VCaP (cell line): ENCODE data around the gene TMEM51.
A peak's percentile ranks its signal among the peaks of the same experiment; 100 is the strongest.

Experiments
- H3K27ac ChIP-seq: fragments of 450-650 bp; 2 replicates; pipeline ENCODE4 v1.5.1; 2017
- CTCF ChIP-seq: fragments of 450-650 bp; conservative IDR thresholded peaks from 2 replicates; pipeline ENCODE4 v1.5.1; 2017; ENCODE audit warnings: mild to moderate bottlenecking, moderate library complexity

Gene TMEM51

GRCh38 chr1:15176120-15176519, 22.6 kb downstream of the TMEM51 start:
- TF ChIP-seq CTCF: no peak
- H3K27ac ChIP-seq: no peak overlapping the region

GRCh38 chr1:15176898-15177665, 23.5 kb downstream of the TMEM51 start:
- TF ChIP-seq CTCF: no peak
- no peak overlapping the region for H3K27ac ChIP-seq

DNA sequence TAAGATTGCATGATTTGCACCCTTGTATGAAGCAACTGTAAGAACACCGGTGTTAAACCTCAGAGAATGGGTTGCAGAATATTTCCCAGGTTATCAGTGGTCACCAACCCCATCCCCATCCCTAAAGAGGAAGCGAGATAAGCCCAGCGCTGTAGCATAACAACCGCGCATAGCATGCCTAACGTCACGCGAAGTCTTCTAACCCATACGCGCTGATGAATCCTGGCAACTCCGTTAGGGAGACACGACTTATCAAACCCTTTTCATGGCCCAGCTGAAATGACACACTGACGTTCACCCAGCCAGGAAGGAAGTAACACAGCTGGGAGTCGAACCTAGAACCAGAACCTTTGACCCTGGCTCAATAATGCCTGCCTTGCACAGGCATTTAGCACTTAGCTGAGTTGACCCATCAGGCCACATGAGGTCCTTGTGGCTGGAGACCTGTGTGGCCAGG, 24.2 kb downstream of the TMEM51 start:
- TF ChIP-seq CTCF: no peak
- no peak overlapping the region for H3K27ac ChIP-seq

GRCh38 chr1:15178571-15179484, 25.3 kb downstream of the TMEM51 start:
- no peak for TF ChIP-seq CTCF
- H3K27ac ChIP-seq: peak overlapping the region; percentile 66

GRCh38 chr1:15179485-15179883, 25.9 kb downstream of the TMEM51 start:
- H3K27ac ChIP-seq: peak overlapping the region; percentile 66
- no peak for TF ChIP-seq CTCF

GRCh38 chr1:15180189-15180588, 26.6 kb downstream of the TMEM51 start:
- H3K27ac ChIP-seq: peak overlapping the region; percentile 66

More at GRCh38 chr1:15180189-15180588, 26.6 kb downstream of the TMEM51 start:
- TF ChIP-seq CTCF: no peak
